H9 (cell line): ENCODE data around the gene RAB3IL1. TPM values are rescaled to one million over a fixed set of nuclear protein-coding genes. Genes with fewer than 3 reads are reported as not detected.

Source experiments
- DNase-seq: peaks from one replicate; pipeline ENCODE4 v3.0.0-alpha.2; 2017
- H2AFZ ChIP-seq: one replicate; pipeline ENCODE4 v1.6.1; 2013; ENCODE audit warnings: mild to moderate bottlenecking, low read length, control low read depth, moderate library complexity
- H2AK5ac ChIP-seq: 2 replicates; pipeline ENCODE4 v1.6.1; 2013; ENCODE audit warnings: low read length, control low read depth, mixed read lengths; ENCODE audit not compliant: insufficient read length
- H2BK120ac ChIP-seq: one replicate; pipeline ENCODE4 v1.6.1; 2013; ENCODE audit warnings: low read depth, mild to moderate bottlenecking, low read length, control low read depth, inconsistent platforms; ENCODE audit not compliant: poor library complexity, severe bottlenecking
- H2BK12ac ChIP-seq: 2 replicates; pipeline ENCODE4 v1.6.1; 2013; ENCODE audit warnings: low read length, control low read depth, mixed read lengths, low read depth; ENCODE audit not compliant: insufficient read length
- H2BK15ac ChIP-seq: 2 replicates; pipeline ENCODE4 v1.6.1; 2013; ENCODE audit warnings: low read depth, low read length, control low read depth
- H2BK20ac ChIP-seq: one replicate; pipeline ENCODE4 v1.6.1; 2013; ENCODE audit warnings: low read depth, mild to moderate bottlenecking, low read length, control low read depth, inconsistent platforms; ENCODE audit not compliant: poor library complexity, severe bottlenecking
- H2BK5ac ChIP-seq: 2 replicates; pipeline ENCODE4 v1.6.1; 2013; ENCODE audit warnings: low read length, control low read depth, mixed read lengths; ENCODE audit not compliant: insufficient read length
- H3K14ac ChIP-seq: 2 replicates; pipeline ENCODE4 v1.6.1; 2013; ENCODE audit warnings: low read length, control low read depth; ENCODE audit not compliant: insufficient read depth
- H3K18ac ChIP-seq: 2 replicates; pipeline ENCODE4 v1.6.1; 2013; ENCODE audit warnings: low read depth, mild to moderate bottlenecking, mixed read lengths, low read length, control low read depth; ENCODE audit not compliant: insufficient read length
- H3K23ac ChIP-seq: 2 replicates; pipeline ENCODE4 v1.6.1; 2013; ENCODE audit warnings: low read length, control low read depth, mixed read lengths, low read depth; ENCODE audit not compliant: insufficient read length
- H3K23me2 ChIP-seq: 2 replicates; pipeline ENCODE4 v1.6.1; 2013; ENCODE audit warnings: low read depth, mild to moderate bottlenecking, mixed read lengths, low read length, control low read depth; ENCODE audit not compliant: insufficient read length, poor library complexity, severe bottlenecking
- H3K27ac ChIP-seq: 2 replicates; pipeline ENCODE4 v1.5.1; 2013; ENCODE audit warnings: low read length, control low read depth, mixed read lengths, low read depth; ENCODE audit not compliant: insufficient read length
- H3K27me3 ChIP-seq: 2 replicates; pipeline ENCODE4 v1.6.1; 2013; ENCODE audit warnings: low read length, control low read depth, inconsistent platforms; ENCODE audit not compliant: insufficient read depth
- H3K4ac ChIP-seq: 2 replicates; pipeline ENCODE4 v1.6.1; 2013; ENCODE audit warnings: low read depth, mild to moderate bottlenecking, control low read depth, inconsistent platforms, low read length, moderate library complexity
- H3K4me1 ChIP-seq: 2 replicates; pipeline ENCODE4 v1.6.1; 2013; ENCODE audit warnings: low read length, control low read depth, inconsistent platforms; ENCODE audit not compliant: insufficient read depth
- H3K4me2 ChIP-seq: 2 replicates; pipeline ENCODE4 v1.6.1; 2013; ENCODE audit warnings: low read length, control low read depth, mixed read lengths; ENCODE audit not compliant: insufficient read length, insufficient read depth
- H3K56ac ChIP-seq: 2 replicates; pipeline ENCODE4 v1.6.1; 2013; ENCODE audit warnings: low read depth, mild to moderate bottlenecking, mixed read lengths, low read length, control low read depth; ENCODE audit not compliant: insufficient read length
- H3K79me1 ChIP-seq: 2 replicates; pipeline ENCODE4 v1.6.1; 2013; ENCODE audit warnings: low read depth, mild to moderate bottlenecking, moderate library complexity, low read length, control low read depth, inconsistent platforms; ENCODE audit not compliant: insufficient read depth, poor library complexity, severe bottlenecking
- H3K79me2 ChIP-seq: 2 replicates; pipeline ENCODE4 v1.6.1; 2013; ENCODE audit warnings: low read length, control low read depth, inconsistent platforms; ENCODE audit not compliant: insufficient read depth
- H3K9ac ChIP-seq: 2 replicates; pipeline ENCODE4 v1.6.1; 2013; ENCODE audit warnings: low read length, control low read depth, mixed read lengths; ENCODE audit not compliant: insufficient read length; ENCODE audit errors: extremely low read depth
- H3K9me3 ChIP-seq: one replicate; pipeline ENCODE4 v1.6.1; 2013; ENCODE audit warnings: low read depth, low read length, inconsistent platforms; ENCODE audit not compliant: control insufficient read depth
- H3T11ph ChIP-seq: one replicate; pipeline ENCODE4 v1.6.1; 2013; ENCODE audit warnings: mild to moderate bottlenecking, low read length, control low read depth, inconsistent platforms
- H4K20me1 ChIP-seq: one replicate; pipeline ENCODE4 v1.6.1; 2013; ENCODE audit not compliant: control insufficient read depth, insufficient read length, insufficient read depth
- H4K5ac ChIP-seq: 2 replicates; pipeline ENCODE4 v1.6.1; 2013; ENCODE audit warnings: low read depth, mild to moderate bottlenecking, mixed read lengths, low read length, control low read depth; ENCODE audit not compliant: insufficient read length
- H4K8ac ChIP-seq: replicated peaks from 2 replicates; pipeline ENCODE4 v1.6.1; 2013; ENCODE audit warnings: low read length, control low read depth, mixed read lengths, low read depth; ENCODE audit not compliant: insufficient read length
- H4K91ac ChIP-seq: 2 replicates; pipeline ENCODE4 v1.6.1; 2013; ENCODE audit warnings: low read depth, mild to moderate bottlenecking, moderate library complexity, mixed read lengths, low read length, control low read depth; ENCODE audit not compliant: insufficient read length
- H3K27ac Mint-ChIP-seq, 3 experiments: 2 replicates in 2 of 3; 3 replicates in 1 of 3; pipeline ENCODE4 v1.8.0; 2020 to 2021; ENCODE audit warnings: mixed read lengths in 3 of 3, mild to moderate bottlenecking in 1 of 3, moderate library complexity in 1 of 3
- H3K27me3 Mint-ChIP-seq: 2 replicates; pipeline ENCODE4 v1.8.0; 2021; ENCODE audit warnings: low read depth, mild to moderate bottlenecking, moderate library complexity, mixed read lengths
- H3K36me3 Mint-ChIP-seq, 3 experiments: 2 replicates in 2 of 3; 3 replicates in 1 of 3; pipeline ENCODE4 v1.8.0; 2020 to 2021; ENCODE audit warnings: low read depth in 3 of 3, mixed read lengths in 3 of 3; ENCODE audit not compliant: insufficient read depth in 1 of 3
- H3K4me1 Mint-ChIP-seq, 2 experiments: 2 replicates each; pipeline ENCODE4 v1.8.0; 2020; ENCODE audit warnings: mixed read lengths in 2 of 2
- H3K4me3 Mint-ChIP-seq, 2 experiments: 2 replicates in 1 of 2; 3 replicates in 1 of 2; pipeline ENCODE4 v1.8.0; 2020 to 2021; ENCODE audit warnings: mild to moderate bottlenecking in 2 of 2, mixed read lengths in 2 of 2, moderate library complexity in 1 of 2
- H3K9me3 Mint-ChIP-seq, 2 experiments: 2 replicates in 1 of 2; 3 replicates in 1 of 2; pipeline ENCODE4 v1.8.0; 2020; ENCODE audit warnings: mild to moderate bottlenecking in 2 of 2, mixed read lengths in 2 of 2, moderate library complexity in 1 of 2
- CTCF ChIP-seq: fragments of 200-600 bp; sonication (generic); conservative IDR thresholded peaks from 3 replicates; pipeline ENCODE4 v1.8.0; 2021; ENCODE audit warnings: antibody characterized with exemption, mild to moderate bottlenecking
- WGBS: extraction: QIAGEN DNeasy Blood & Tissue Kit; methylation state at CpG from one replicate; pipeline ENCODE4 v1.1.7; 2013; ENCODE audit warnings: missing lambda C conversion rate, low lambda C conversion rate, mixed read lengths; ENCODE audit not compliant: insufficient read length; ENCODE audit errors: extremely low coverage; 5-methylcytosine and 5-hydroxymethylcytosine counted together
- total RNA-seq: library from RNA; stranded (reverse); gene quantifications from 2 replicates; pipeline ENCODE4 v1.2.1, GENCODE V29; 2021

The RAB3IL1 gene
- total RNA-seq, 1 experiment from 2014 or later, result 2.4 TPM

GRCh38 chr11:61853698-61854169 is 63.6 kb downstream of the RAB3IL1 start:
- H3T11ph ChIP-seq, result no peak overlapping the region
- H3K27me3 Mint-ChIP-seq, result no peaks in the 10 kb centered on the region
- H3K9ac ChIP-seq, result no peak overlapping the region
- no peak overlapping the region; a peak in 1 of 7 replicates for H3K27ac Mint-ChIP-seq
- no peak overlapping the region for H4K91ac ChIP-seq
- no peaks in the 10 kb centered on the region for H3K79me2 ChIP-seq
- no peak overlapping the region for H3K18ac ChIP-seq
- H3K23ac ChIP-seq, result no peak overlapping the region
- H2BK15ac ChIP-seq, result no peak overlapping the region
- no peak overlapping the region for H2BK12ac ChIP-seq
- no peak overlapping the region for H3K4me2 ChIP-seq
- no peak overlapping the region for H3K27ac ChIP-seq
- no peak overlapping the region for H3K4me3 Mint-ChIP-seq
- H3K4me1 ChIP-seq, result no peaks in the 10 kb centered on the region
- H3K79me1 ChIP-seq, result no peaks in the 10 kb centered on the region
- H3K4ac ChIP-seq, result no peak overlapping the region
- H3K23me2 ChIP-seq, result no peaks in the 10 kb centered on the region
- peaks cover 51 to 81% (median 71%) of the 10 kb centered on the region in 3 experiments for H3K36me3 Mint-ChIP-seq
- no peaks in the 10 kb centered on the region for H4K20me1 ChIP-seq
- peak; percentile 26 for DNase-seq
- H3K14ac ChIP-seq, result no peak overlapping the region
- no peak overlapping the region for H3K56ac ChIP-seq
- H2AFZ ChIP-seq, result no peak overlapping the region
- no peaks in the 10 kb centered on the region for H3K4me1 Mint-ChIP-seq
- no peak overlapping the region for H4K5ac ChIP-seq
- WGBS, result no CpG with 5 or more reads among the region's 13 CpGs
- TF ChIP-seq CTCF, result no peak
- H3K27me3 ChIP-seq, result no peaks in the 10 kb centered on the region
- H3K9me3 Mint-ChIP-seq, result no peaks in the 10 kb centered on the region; a peak in 1 of 5 replicates
- H2BK5ac ChIP-seq, result no peak overlapping the region
- no peak overlapping the region for H2AK5ac ChIP-seq
- H2BK120ac ChIP-seq, result no peak overlapping the region
- H3K9me3 ChIP-seq, result no peaks in the 10 kb centered on the region
- H4K8ac ChIP-seq, result no peak overlapping the region
- H2BK20ac ChIP-seq, result no peak overlapping the region
